Mucosa of stomach (tissue), 1 donor: ENCODE results near the gene SLC39A11.

Experiments
- H3K27me3 ChIP-seq: one replicate; pipeline ENCODE4 v1.7.0; 2013; ENCODE audit warnings: mild to moderate bottlenecking, low read length; ENCODE audit not compliant: control insufficient read depth, insufficient read depth
- H3K36me3 ChIP-seq: one replicate; pipeline ENCODE4 v1.7.0; 2013; ENCODE audit warnings: low read length; ENCODE audit not compliant: control insufficient read depth, insufficient read depth
- H3K4me1 ChIP-seq: one replicate; pipeline ENCODE4 v1.7.0; 2013; ENCODE audit warnings: mild to moderate bottlenecking, low read length; ENCODE audit not compliant: control insufficient read depth, insufficient read depth
- H3K4me3 ChIP-seq: one replicate; pipeline ENCODE4 v1.7.0; 2013; ENCODE audit warnings: low read length
- H3K9ac ChIP-seq: one replicate; pipeline ENCODE4 v1.7.0; 2013; ENCODE audit warnings: mild to moderate bottlenecking, low read length, moderate library complexity
- H3K9me3 ChIP-seq: one replicate; pipeline ENCODE4 v1.7.0; 2013; ENCODE audit warnings: mild to moderate bottlenecking, low read length, moderate library complexity; ENCODE audit not compliant: control insufficient read depth
- donor health status: Pancreatic carcinoma.

Gene SLC39A11

DNA sequence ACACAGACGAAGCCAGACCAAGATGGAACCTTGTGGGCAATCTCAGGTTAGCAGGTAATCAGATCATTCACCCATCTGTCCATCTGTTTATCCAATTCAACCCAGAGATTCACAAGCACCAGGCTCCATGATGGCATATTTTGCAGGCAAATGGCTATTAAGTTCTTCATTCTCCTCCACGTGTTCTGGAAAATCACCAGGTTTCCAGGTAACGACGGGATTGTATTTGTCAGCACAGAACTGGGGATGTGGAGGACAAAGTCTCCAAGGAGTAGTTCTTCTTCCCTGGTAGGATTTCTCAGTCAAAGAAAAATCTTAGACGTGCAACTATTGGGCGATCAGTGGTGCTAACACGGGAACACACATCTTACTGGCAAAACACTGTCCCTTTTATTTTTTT is 368.8 kb downstream of the SLC39A11 start:
- H3K27me3 ChIP-seq: no peaks in the 10 kb centered on the region

GRCh38 chr17:72720494-72720825 is 372.0 kb downstream of the SLC39A11 start:
- H3K4me3 ChIP-seq: no peak overlapping the region
- H3K36me3 ChIP-seq: no peaks in the 10 kb centered on the region
- no peaks in the 10 kb centered on the region for H3K9me3 ChIP-seq
- H3K4me1 ChIP-seq: peaks cover 6% of the 10 kb centered on the region
- H3K9ac ChIP-seq: no peak overlapping the region
- no peaks in the 10 kb centered on the region for H3K27me3 ChIP-seq

More for the DNA sequence above, 368.8 kb downstream of the SLC39A11 start:
- Histone ChIP-seq H3K36me3 (no peaks in the 10 kb centered on the region), H3K4me1 (peaks cover 7% of the 10 kb centered on the region), H3K9ac (no peak overlapping the region), H3K9me3 (no peaks in the 10 kb centered on the region), H3K4me3 (no peak overlapping the region)

DNA sequence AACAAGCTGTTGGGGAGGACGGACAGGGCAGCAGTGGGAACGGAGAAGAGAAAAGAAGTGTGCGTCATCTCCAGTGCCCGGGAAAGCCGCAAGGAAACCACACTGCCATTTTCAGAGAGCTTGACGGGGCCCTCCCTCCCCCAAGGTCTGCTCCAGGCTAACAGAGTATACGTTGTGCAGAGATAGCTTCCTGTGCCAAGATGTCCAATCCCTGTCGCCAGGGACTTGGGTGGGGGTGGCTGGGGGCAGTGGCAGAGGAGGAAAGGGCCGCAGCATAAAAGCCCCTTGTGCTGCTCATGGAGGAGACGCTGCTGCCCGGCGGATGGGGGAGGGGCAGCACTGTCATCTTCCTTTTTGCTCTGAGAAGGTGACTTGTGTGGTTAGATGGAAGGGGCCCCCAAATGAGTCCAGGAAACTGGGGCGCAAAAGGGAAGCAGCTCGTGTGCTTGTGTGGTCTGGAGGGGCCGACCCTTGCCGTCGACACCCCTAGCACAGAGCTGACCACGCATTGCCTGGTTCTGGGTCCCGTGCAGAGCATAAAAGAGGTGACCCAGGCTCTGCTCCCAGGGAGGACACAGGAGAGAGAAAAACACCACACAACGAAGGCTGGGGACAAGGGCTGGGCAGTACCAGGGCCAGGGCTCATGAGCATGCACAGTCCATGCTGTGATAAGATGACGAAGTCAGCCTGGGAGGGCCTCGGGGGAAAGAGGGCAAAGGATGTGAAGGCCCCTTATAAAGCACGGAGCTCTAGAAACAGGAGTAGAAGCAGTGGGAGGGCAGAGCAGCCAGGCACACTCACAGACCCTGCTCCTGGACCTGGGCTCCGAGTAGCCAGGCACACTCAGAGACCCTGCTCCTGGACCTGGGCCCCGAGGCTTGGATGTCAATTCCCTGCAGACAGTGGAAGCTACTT is 372.7 kb downstream of the SLC39A11 start:
- Histone ChIP-seq H3K4me1 (peaks cover 6% of the 10 kb centered on the region), H3K27me3 (no peaks in the 10 kb centered on the region), H3K36me3 (no peaks in the 10 kb centered on the region), H3K9ac (no peak overlapping the region), H3K4me3 (no peak overlapping the region), H3K9me3 (no peaks in the 10 kb centered on the region)

DNA sequence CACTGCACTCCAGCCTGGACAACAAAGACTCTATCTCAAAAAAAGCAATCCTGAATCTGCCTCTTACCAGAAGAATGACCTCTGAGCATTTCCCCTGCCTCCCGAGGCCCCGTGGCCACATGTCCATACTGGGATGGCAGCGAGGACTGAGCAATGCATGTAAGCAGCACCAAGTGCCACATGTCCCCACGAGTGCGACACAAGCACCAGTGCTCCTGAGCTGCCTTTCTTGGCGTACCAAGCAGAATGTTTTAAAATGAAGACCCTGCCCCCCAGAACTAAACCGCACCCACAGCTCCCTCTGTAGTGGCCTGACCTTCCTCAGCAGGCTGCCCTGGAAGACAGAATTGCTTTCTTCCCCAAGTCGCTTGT is 373.3 kb downstream of the SLC39A11 start:
- Histone ChIP-seq H3K36me3 (no peaks in the 10 kb centered on the region), H3K9me3 (no peaks in the 10 kb centered on the region), H3K27me3 (no peaks in the 10 kb centered on the region), H3K4me3 (no peak overlapping the region), H3K4me1 (peaks cover 6% of the 10 kb centered on the region), H3K9ac (no peak overlapping the region)

GRCh38 chr17:72717676-72718075 is 374.8 kb downstream of the SLC39A11 start:
- peaks cover 6% of the 10 kb centered on the region for H3K4me1 ChIP-seq

DNA sequence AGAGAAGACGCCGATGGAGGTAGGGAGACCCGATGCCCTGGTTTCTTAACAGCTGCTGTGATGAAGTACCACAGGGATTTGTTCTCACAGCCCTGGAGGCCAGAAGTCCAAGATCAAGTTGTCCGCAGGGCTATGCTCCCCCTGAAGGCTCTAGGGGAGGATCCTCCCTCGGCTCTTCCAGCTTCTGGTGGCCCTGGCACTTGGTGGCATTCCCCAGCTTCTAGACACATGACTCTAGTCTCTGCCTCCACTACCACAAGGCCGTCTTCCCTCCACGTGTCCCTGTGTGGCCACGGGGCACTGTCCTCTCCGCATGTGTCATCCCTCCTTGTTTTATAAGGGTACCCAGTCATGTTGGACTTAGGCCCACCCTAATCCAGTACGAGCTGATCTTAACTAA is 375.2 kb downstream of the SLC39A11 start:
- H3K9ac ChIP-seq: no peak overlapping the region
- H3K4me3 ChIP-seq: no peak overlapping the region
- H3K9me3 ChIP-seq: no peaks in the 10 kb centered on the region
- H3K27me3 ChIP-seq: no peaks in the 10 kb centered on the region
- H3K4me1 ChIP-seq: peaks cover 6% of the 10 kb centered on the region
- no peaks in the 10 kb centered on the region for H3K36me3 ChIP-seq

More at GRCh38 chr17:72717676-72718075, 374.8 kb downstream of the SLC39A11 start:
- Histone ChIP-seq H3K9me3 (no peaks in the 10 kb centered on the region), H3K9ac (no peak overlapping the region), H3K27me3 (no peaks in the 10 kb centered on the region), H3K36me3 (no peaks in the 10 kb centered on the region), H3K4me3 (no peak overlapping the region)

- peaks cover 2% of the 10 kb centered on the region for H3K9me3 ChIP-seq
- no peak overlapping the region for H3K4me3 ChIP-seq
- peaks cover 6% of the 10 kb centered on the region for H3K36me3 ChIP-seq
- no peak overlapping the region for H3K9ac ChIP-seq
- H3K4me1 ChIP-seq: peaks cover 11% of the 10 kb centered on the region
- H3K27me3 ChIP-seq: no peaks in the 10 kb centered on the region
Observed at GRCh38 chr17:72715906-72716572, 376.4 kb downstream of the SLC39A11 start.

- Histone ChIP-seq H3K9ac (no peak overlapping the region), H3K36me3 (peaks cover 6% of the 10 kb centered on the region), H3K4me3 (no peak overlapping the region), H3K9me3 (peaks cover 6% of the 10 kb centered on the region), H3K27me3 (no peaks in the 10 kb centered on the region), H3K4me1 (peaks cover 24% of the 10 kb centered on the region)
Observed at GRCh38 chr17:72714357-72714966, 378.0 kb downstream of the SLC39A11 start.

- H3K9ac ChIP-seq: no peak overlapping the region
- no peaks in the 10 kb centered on the region for H3K27me3 ChIP-seq
- no peak overlapping the region for H3K4me3 ChIP-seq
- peaks cover 6% of the 10 kb centered on the region for H3K9me3 ChIP-seq
- H3K4me1 ChIP-seq: peaks cover 29% of the 10 kb centered on the region
- peaks cover 6% of the 10 kb centered on the region for H3K36me3 ChIP-seq
Observed at GRCh38 chr17:72713701-72714100, 378.8 kb downstream of the SLC39A11 start.

DNA sequence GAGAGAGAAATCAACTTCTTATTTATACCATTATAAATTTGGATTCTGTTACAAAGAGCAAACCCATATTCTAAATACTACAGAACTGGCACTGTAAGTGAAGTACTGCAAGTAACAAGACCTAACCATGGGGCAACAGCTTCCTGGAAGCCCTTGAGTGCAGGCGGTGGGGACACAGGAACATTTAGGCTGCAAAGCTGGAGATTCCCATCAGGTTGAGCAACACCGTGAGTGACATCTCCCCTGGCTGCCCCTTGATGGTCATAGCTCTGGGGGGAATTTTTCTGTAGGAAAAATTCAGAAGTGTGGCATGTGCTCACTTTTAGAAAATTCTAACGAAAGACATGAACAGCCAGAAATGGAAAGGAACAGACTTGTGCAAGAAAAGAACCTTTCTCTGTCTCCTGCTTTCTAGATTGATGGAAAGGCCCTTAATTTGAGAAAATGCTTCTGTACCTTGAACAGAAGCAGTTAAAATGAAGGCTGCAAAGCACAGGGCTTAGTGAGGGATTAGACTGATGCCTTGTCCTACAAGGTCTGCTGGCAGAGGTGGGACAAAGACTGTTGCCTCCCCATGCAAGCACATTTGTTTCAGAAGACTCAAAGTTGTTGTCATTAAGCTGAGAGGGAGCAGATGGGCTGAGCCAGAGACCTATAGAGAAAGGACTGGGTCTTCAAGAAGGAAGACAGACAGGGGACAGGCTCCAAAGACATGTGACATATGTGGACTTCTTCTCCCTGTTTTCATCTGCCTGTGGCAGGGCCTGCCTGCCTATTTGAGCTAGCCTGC is 380.8 kb downstream of the SLC39A11 start:
- no peak overlapping the region for H3K9ac ChIP-seq
- peaks cover 43% of the 10 kb centered on the region for H3K4me1 ChIP-seq
- H3K36me3 ChIP-seq: peaks cover 6% of the 10 kb centered on the region
- H3K4me3 ChIP-seq: no peak overlapping the region
- no peaks in the 10 kb centered on the region for H3K27me3 ChIP-seq
- H3K9me3 ChIP-seq: peaks cover 6% of the 10 kb centered on the region

DNA sequence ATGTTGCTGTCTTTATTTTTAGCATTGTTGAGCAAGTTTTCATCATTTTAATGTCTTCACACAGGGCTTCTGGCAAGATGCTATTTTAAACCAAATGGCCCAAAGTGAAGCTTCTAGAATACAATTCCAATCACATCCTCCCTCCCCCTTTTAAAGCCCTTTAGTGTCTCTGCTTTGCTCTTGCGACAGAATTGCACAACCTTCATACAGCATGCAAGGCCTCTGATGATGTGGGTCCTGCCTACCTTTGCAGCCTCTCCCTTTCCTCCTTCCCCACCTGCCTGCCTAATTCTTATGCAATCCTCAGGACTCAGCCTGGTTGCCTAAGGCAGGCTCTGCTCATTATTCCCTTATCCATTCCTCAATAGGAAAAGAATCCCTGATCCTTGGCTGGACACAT is 381.7 kb downstream of the SLC39A11 start:
- Histone ChIP-seq H3K27me3 (no peaks in the 10 kb centered on the region), H3K4me1 (peaks cover 48% of the 10 kb centered on the region), H3K36me3 (peaks cover 6% of the 10 kb centered on the region), H3K9me3 (peaks cover 6% of the 10 kb centered on the region), H3K4me3 (no peak overlapping the region), H3K9ac (no peak overlapping the region)
